GM10248 (cell line): Measurements from ENCODE around the gene PYGB.
A peak's percentile ranks its signal among the peaks of the same experiment; 100 is the strongest.

Experiments used
- CTCF ChIA-PET: fragments of 300-600 bp; sonication (Branson Sonifier 250); formaldehyde crosslinking; extraction: SDS; loops from one replicate; lab custom pipeline; 2021; ENCODE audit warnings: antibody characterized with exemption; lab: Yijun Ruan, JAX
- POLR2A ChIA-PET: fragments of 350-650 bp; sonication (Branson Sonifier 250); formaldehyde crosslinking; extraction: SDS; loops from one replicate; lab custom pipeline; 2020; ENCODE audit warnings: antibody characterized with exemption; lab: Yijun Ruan, JAX
- DNase-seq: peaks from one replicate; pipeline ENCODE4 v3.0.0; 2012; ENCODE audit errors: extremely low spot score
- CTCF ChIP-seq: IDR thresholded peaks from 2 replicates; pipeline ENCODE4 v1.5.1; 2012; ENCODE audit warnings: mild to moderate bottlenecking, low read depth; ENCODE audit errors: extremely low read depth, missing control alignments, control extremely low read depth

Gene PYGB

GRCh38 chr20:25280574-25281535, 33.0 kb downstream of the PYGB start:
- DNase-seq = no peak
- TF ChIP-seq CTCF = no peak
- CTCF ChIA-PET = no interaction called here
- POLR2A ChIA-PET = no interaction called here

GRCh38 chr20:25281541-25281991, 33.7 kb downstream of the PYGB start:
- peak; percentile 61 for DNase-seq
- ChIA-PET CTCF (no interaction called here), POLR2A (no interaction called here)
- TF ChIP-seq CTCF = no peak

GRCh38 chr20:25282034-25282781, 34.3 kb downstream of the PYGB start:
- CTCF ChIA-PET = no interaction called here
- no peak for TF ChIP-seq CTCF
- POLR2A ChIA-PET = no interaction called here
- DNase-seq = no peak

GRCh38 chr20:25282796-25283195, 34.9 kb downstream of the PYGB start:
- DNase-seq = no peak
- CTCF ChIA-PET = interaction anchor here (1.5 kb wide), 1 partner anchor 116 kb away, joined by 4 read pairs; no protein-coding TSS in a partner anchor
- POLR2A ChIA-PET = no interaction called here
- TF ChIP-seq CTCF = no peak

GRCh38 chr20:25283221-25283951, 35.5 kb downstream of the PYGB start:
- DNase-seq = no peak
- CTCF ChIA-PET = interaction anchor here (1.5 kb wide), 1 partner anchor 116 kb away, joined by 4 read pairs; no protein-coding TSS in a partner anchor
- POLR2A ChIA-PET = no interaction called here

More at GRCh38 chr20:25283221-25283951, 35.5 kb downstream of the PYGB start:
- no peak for TF ChIP-seq CTCF
